NCI-H2029 treated with DMSO at 0.1 percent for 48 hours (cell line): ENCODE results near the gene ZNF418.
"Not testable (repeated sequence)": the region's sequence is repeated elsewhere in the genome, so short reads cannot be mapped to it uniquely, and the experiment has no call there.

ENCODE experiments used
- DNase-seq: peaks from one replicate; lab custom pipeline; 2025; lab: John Stamatoyannopoulos, UW

Gene ZNF418

GRCh38 chr19:57934820-57935665, at the start of gene ZNF418:
ZNF418 (minus strand) TSS chr19:57935402; CDS start chr19:57933822, 1,580 bp downstream.
- DNase-seq: peak; percentile 3

GRCh38 chr19:57978586-57979289, 43.5 kb upstream of the ZNF418 start:
- DNase-seq: no peak

- DNase-seq: no peak
Observed at GRCh38 chr19:57974434-57974833, 39.2 kb upstream of the ZNF418 start, which contains the start of gene C19orf18. C19orf18 (minus strand) TSS chr19:57974534; CDS start chr19:57974432, 102 bp downstream.

- DNase-seq: no peak
Observed at GRCh38 chr19:57964761-57965160, 29.6 kb upstream of the ZNF418 start.

GRCh38 chr19:57961785-57962184, 26.6 kb upstream of the ZNF418 start:
- no peak for DNase-seq

- no peak for DNase-seq
Observed at GRCh38 chr19:57954996-57955395, 19.8 kb upstream of the ZNF418 start.

- DNase-seq: no peak
Observed at GRCh38 chr19:57949702-57950101, 14.5 kb upstream of the ZNF418 start.

GRCh38 chr19:57949296-57949695, 14.1 kb upstream of the ZNF418 start:
- DNase-seq: no peak

GRCh38 chr19:57947419-57948134, 12.4 kb upstream of the ZNF418 start, which contains the start of gene ZNF256:
ZNF256 (minus strand) TSS chr19:57947706; CDS start chr19:57947474, 232 bp downstream.
- DNase-seq: peak; percentile 94

GRCh38 chr19:57947088-57947418, 11.9 kb upstream of the ZNF418 start:
- no peak for DNase-seq

GRCh38 chr19:57946316-57946715, 11.1 kb upstream of the ZNF418 start:
- DNase-seq: no peak

- DNase-seq: no peak
Observed at GRCh38 chr19:57941593-57941992, 6.4 kb upstream of the ZNF418 start.

GRCh38 chr19:57935731-57936130, 529 bp upstream of the ZNF418 start:
- DNase-seq: no peak

GRCh38 chr19:57927587-57927986, 7.6 kb downstream of the ZNF418 start:
- DNase-seq: no peak

GRCh38 chr19:57916168-57916995, 18.8 kb downstream of the ZNF418 start, which contains the start of gene ZNF417:
ZNF417 (minus strand) TSS chr19:57916592; CDS start chr19:57916411, 181 bp downstream.
- peak; percentile 82 for DNase-seq

GRCh38 chr19:57914531-57914930, 20.7 kb downstream of the ZNF418 start:
- DNase-seq: no peak

GRCh38 chr19:57907394-57907793, 27.8 kb downstream of the ZNF418 start:
- no peak for DNase-seq

- DNase-seq: no peak
Observed at GRCh38 chr19:57905258-57905657, 29.9 kb downstream of the ZNF418 start.

GRCh38 chr19:57903618-57904184, 31.5 kb downstream of the ZNF418 start:
- DNase-seq: no peak

- DNase-seq: no peak
Observed at GRCh38 chr19:57900311-57900710, 34.9 kb downstream of the ZNF418 start.

- not testable (repeated sequence) for DNase-seq
Observed at GRCh38 chr19:57890706-57891105, 44.5 kb downstream of the ZNF418 start.
